Gastroesophageal sphincter (tissue), 4 donors: Measurements from ENCODE around the gene RIMBP3C. TPM values are rescaled to one million over a fixed set of nuclear protein-coding genes. Genes with fewer than 3 reads are reported as not detected.
"Not testable (repeated sequence)": the region's sequence is repeated elsewhere in the genome, so short reads cannot be mapped to it uniquely, and the experiment has no call there.

Experiments
- ATAC-seq: fragments of 150-250 bp; one replicate; pipeline ENCODE4 v1.9.1; 2016; ENCODE audit warnings: mild to moderate bottlenecking, moderate library complexity
- H3K27ac ChIP-seq, 4 donors: fragments of 200-600 bp; sonication (generic) in 3 of 4; 1 replicate in 3 of 4; 2 replicates in 1 of 4; pipeline ENCODE4 v1.5.1; 2016 to 2019
- H3K27me3 ChIP-seq: fragments of 200-600 bp; sonication (generic); one replicate; pipeline ENCODE4 v1.5.1; 2019
- H3K36me3 ChIP-seq, 2 donors: fragments of 200-600 bp; sonication (generic); one replicate each; pipeline ENCODE4 v1.5.1; 2019; ENCODE audit warnings: control low read depth in 1 of 2
- H3K4me1 ChIP-seq, 3 donors: fragments of 200-600 bp; sonication (generic); 1 replicate in 2 of 3; 2 replicates in 1 of 3; pipeline ENCODE4 v1.5.1; 2016 to 2019; ENCODE audit warnings: control low read depth in 2 of 3
- H3K4me3 ChIP-seq, 2 donors: fragments of 200-600 bp; sonication (generic); one replicate each; pipeline ENCODE4 v1.5.1; 2019; ENCODE audit warnings: mild to moderate bottlenecking in 1 of 2, moderate library complexity in 1 of 2
- H3K9me3 ChIP-seq, 3 donors: fragments of 200-600 bp; sonication (generic); one replicate each; pipeline ENCODE4 v1.5.1; 2017 to 2019; ENCODE audit warnings: control low read depth in 2 of 3
- CTCF ChIP-seq, 4 experiments: fragments of 200-600 bp in 2 of 4; fragments of 450-650 bp in 2 of 4; sonication (generic) in 1 of 4; IDR thresholded peaks; one replicate each; pipeline ENCODE4 v1.5.1; 2017 to 2019; ENCODE audit warnings: antibody characterized with exemption in 4 of 4, mild to moderate bottlenecking in 2 of 4, moderate library complexity in 2 of 4
- EP300 ChIP-seq: sonication (generic); formaldehyde crosslinking; IDR thresholded peaks from one replicate; pipeline ENCODE4 v1.6.1; 2017; ENCODE audit warnings: antibody characterized with exemption, mild to moderate bottlenecking
- POLR2A ChIP-seq, 2 donors: fragments of 450-650 bp; IDR thresholded peaks; one replicate each; pipeline ENCODE4 v1.6.1; 2017; ENCODE audit warnings: antibody characterized with exemption in 2 of 2, mild to moderate bottlenecking in 2 of 2, moderate library complexity in 1 of 2
- POLR2AphosphoS5 ChIP-seq: sonication (generic); formaldehyde crosslinking; IDR thresholded peaks from one replicate; pipeline ENCODE4 v1.6.1; 2017; ENCODE audit warnings: antibody characterized with exemption
- WGBS, 2 donors: methylation state at CpG; one replicate each; pipeline ENCODE4 v1.1.5; 2018; ENCODE audit warnings: low coverage in 1 of 2; 5-methylcytosine and 5-hydroxymethylcytosine counted together
- total RNA-seq, 4 donors: library from RNA; depleted of rRNA; stranded (reverse); fragments of >200 nt; gene quantifications; one replicate each; pipeline ENCODE4 v1.1.0, GENCODE V29; 2016

The RIMBP3C gene
- under 1 TPM; 0.15 to 0.40 (median 0.25) TPM for total RNA-seq

- not testable (repeated sequence) for H3K4me1 ChIP-seq, H3K36me3 ChIP-seq, ATAC-seq, H3K4me3 ChIP-seq, H3K27me3 ChIP-seq, H3K27ac ChIP-seq, H3K9me3 ChIP-seq
- WGBS, 2 donors = no CpG with 5 or more reads among the region's 4 CpGs
Observed at GRCh38 chr22:21551361-21551760, at the start of gene RIMBP3C. RIMBP3C (minus strand) TSS chr22:21551461; CDS start chr22:21550976, 485 bp downstream.

DNA sequence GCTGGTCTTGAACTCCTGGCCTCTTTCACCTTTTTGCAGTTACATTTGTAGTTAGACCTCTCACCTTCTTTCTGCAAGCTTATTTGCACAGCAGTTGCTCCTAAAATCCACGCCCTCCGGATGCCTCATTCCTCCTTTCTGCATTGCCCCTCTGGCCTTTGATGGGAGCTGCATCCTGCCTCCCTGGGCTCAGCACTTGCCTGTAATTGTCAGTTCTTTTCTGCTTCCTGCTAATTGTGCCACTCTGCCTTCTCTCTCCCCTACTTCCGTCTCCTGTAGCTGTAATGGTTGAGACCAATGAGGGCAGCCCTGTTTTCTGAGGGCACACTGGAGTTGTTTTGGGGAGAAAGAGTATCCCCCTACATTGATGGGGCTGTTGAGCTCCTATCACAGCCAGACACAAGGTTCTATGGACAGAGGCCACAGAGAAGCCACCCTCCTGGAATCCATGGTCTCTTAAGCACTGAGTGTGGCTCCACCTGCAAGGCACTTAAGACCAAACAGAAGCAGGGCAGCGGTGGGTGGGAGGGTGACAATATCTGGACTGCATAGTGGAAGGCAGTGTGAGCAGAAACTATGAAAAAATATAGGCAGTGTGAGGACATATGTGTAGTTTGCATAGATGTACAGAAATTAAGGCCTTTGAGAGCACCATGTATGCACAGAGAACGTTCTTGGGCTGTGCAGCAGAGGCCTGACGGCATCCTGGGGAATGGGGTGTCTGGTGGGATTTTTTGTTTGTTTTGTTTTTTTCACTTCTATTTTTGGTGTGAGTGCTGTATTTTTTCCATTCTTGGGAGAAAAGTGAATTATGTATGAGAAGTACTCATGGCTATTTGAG lies 48.0 kb upstream of the RIMBP3C start:
- 81 to 96% methylated on average over 3 to 5 of the region's 6 CpGs for WGBS, 2 donors
- Histone ChIP-seq H3K9me3 (no peaks in the 10 kb centered on the region), H3K4me1 (peaks cover 0 to 33% (median 4%) of the 10 kb centered on the region in 3 donors), H3K4me3 (no peak overlapping the region), H3K36me3 (peaks cover 0 to 32% of the 10 kb centered on the region in 2 donors), H3K27ac (no peak overlapping the region), H3K27me3 (no peaks in the 10 kb centered on the region)
- no peak for TF ChIP-seq POLR2AphosphoS5
- TF ChIP-seq CTCF (IDR thresholded peaks at IDR 0.05) = no peak
- no peak for TF ChIP-seq EP300
- no peak for TF ChIP-seq POLR2A (IDR thresholded peaks at IDR 0.05)
- ATAC-seq = no peak

- no peaks in the 10 kb centered on the region for H3K9me3 ChIP-seq
- no peak for TF ChIP-seq POLR2AphosphoS5
- no peak for TF ChIP-seq CTCF (IDR thresholded peaks at IDR 0.05)
- TF ChIP-seq POLR2A (IDR thresholded peaks at IDR 0.05) = no peak
- no peak for TF ChIP-seq EP300
- no peaks in the 10 kb centered on the region for H3K27me3 ChIP-seq
- H3K36me3 ChIP-seq = peaks cover 0 to 41% of the 10 kb centered on the region in 2 donors
- H3K27ac ChIP-seq = no peak overlapping the region
- ATAC-seq = no peak
- H3K4me1 ChIP-seq = peaks cover 0 to 43% (median 4%) of the 10 kb centered on the region in 3 donors
- WGBS, 2 donors = 78% methylated on average over 3 of the region's 3 CpGs; no CpG with 5 or more reads in 1 of the 2 donors
- no peak overlapping the region for H3K4me3 ChIP-seq
Observed at GRCh38 chr22:21598302-21598701, 47.0 kb upstream of the RIMBP3C start.

DNA sequence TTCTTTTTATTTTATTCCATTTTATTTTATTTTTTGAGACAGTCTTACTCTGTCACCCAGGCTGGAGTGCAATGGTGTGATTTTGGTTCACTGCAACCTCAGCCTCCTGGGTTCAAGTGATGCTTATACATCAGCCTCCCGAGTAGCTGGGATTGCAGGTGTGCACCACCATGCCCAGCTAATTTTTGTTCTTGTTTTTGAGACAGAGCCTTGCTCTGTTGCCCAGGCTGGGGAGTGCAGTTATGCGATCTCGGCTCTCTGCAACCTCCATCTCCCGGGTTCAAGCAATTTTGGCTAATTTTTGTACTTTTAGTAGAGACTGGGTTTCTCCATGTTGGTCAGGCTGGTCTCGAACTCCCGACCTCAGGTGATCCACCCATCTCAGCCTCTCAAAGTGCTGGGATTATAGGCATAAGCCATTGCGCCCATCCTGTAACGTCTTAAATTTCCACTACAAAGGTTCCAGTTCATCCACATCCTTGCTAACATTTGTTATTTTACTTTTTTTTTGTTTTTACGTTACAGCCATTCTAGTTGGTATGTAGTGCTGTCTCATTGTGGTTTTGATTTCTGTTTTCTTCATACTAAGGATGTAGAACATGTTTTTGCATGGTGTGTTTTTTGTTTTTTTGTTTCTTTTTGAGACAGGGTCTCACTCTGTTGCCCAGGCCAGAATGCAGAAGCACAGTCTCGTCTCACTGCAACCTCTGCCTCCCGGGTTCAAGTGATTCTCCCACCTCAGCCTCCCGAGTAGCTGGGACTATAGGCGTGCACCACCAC lies 45.3 kb upstream of the RIMBP3C start:
- H3K4me1 ChIP-seq = peaks cover 0 to 61% (median 10%) of the 10 kb centered on the region in 3 donors
- H3K9me3 ChIP-seq, H3K27ac ChIP-seq, H3K27me3 ChIP-seq, ATAC-seq, H3K4me3 ChIP-seq: not testable (repeated sequence)
- WGBS, 2 donors = 90 to 92% methylated on average over 6 to 13 of the region's 13 CpGs
- H3K36me3 ChIP-seq = peaks cover 0 to 47% of the 10 kb centered on the region in 2 donors

GRCh38 chr22:21594865-21595452 lies 43.7 kb upstream of the RIMBP3C start:
- H3K4me3 ChIP-seq = no peak overlapping the region
- peaks cover 0 to 73% (median 22%) of the 10 kb centered on the region in 3 donors for H3K4me1 ChIP-seq
- H3K36me3 ChIP-seq = peaks cover 0 to 47% of the 10 kb centered on the region in 2 donors
- TF ChIP-seq EP300 = no peak
- no peak for TF ChIP-seq POLR2A (IDR thresholded peaks at IDR 0.05)
- TF ChIP-seq POLR2AphosphoS5 = no peak
- no peak for TF ChIP-seq CTCF (IDR thresholded peaks at IDR 0.05)
- H3K9me3 ChIP-seq = no peaks in the 10 kb centered on the region
- 20 to 63% methylated on average over 2 of the region's 5 CpGs for WGBS, 2 donors
- H3K27me3 ChIP-seq = no peaks in the 10 kb centered on the region
- H3K27ac ChIP-seq = peak overlapping the region in 1 of 4 donors; percentile 24
- ATAC-seq = no peak
